Thymus (tissue), 11 donors: ENCODE results near the gene CNBD2. TPM values are rescaled to one million over a fixed set of nuclear protein-coding genes. Genes with fewer than 3 reads are reported as not detected.
"Not testable (repeated sequence)": the region's sequence is repeated elsewhere in the genome, so short reads cannot be mapped to it uniquely, and the experiment has no call there.

Experiments
- DNase-seq, 9 donors: peaks; one replicate each; pipeline ENCODE4 v3.0.0-alpha.2; 2013; ENCODE audit warnings: low spot score in 9 of 9, low read depth in 6 of 9, missing footprints in 1 of 9
- H3K27ac ChIP-seq, 2 donors: one replicate each; pipeline ENCODE4 v1.5.1; 2013; ENCODE audit warnings: control low read depth in 1 of 2, low read depth in 1 of 2, low read length in 1 of 2, mild to moderate bottlenecking in 1 of 2, moderate library complexity in 1 of 2
- H3K27me3 ChIP-seq, 2 donors: one replicate each; pipeline ENCODE4 v1.5.1; 2013; ENCODE audit warnings: low read length in 1 of 2; ENCODE audit not compliant: control insufficient read depth in 2 of 2, insufficient read depth in 1 of 2
- H3K36me3 ChIP-seq, 2 donors: one replicate each; pipeline ENCODE4 v1.5.1; 2013; ENCODE audit warnings: low read length in 1 of 2, mild to moderate bottlenecking in 1 of 2, moderate library complexity in 1 of 2; ENCODE audit not compliant: control insufficient read depth in 2 of 2, insufficient read depth in 2 of 2
- H3K4me1 ChIP-seq, 2 donors: one replicate each; pipeline ENCODE4 v1.5.1; 2013; ENCODE audit warnings: low read length in 2 of 2; ENCODE audit not compliant: control insufficient read depth in 2 of 2, insufficient read depth in 2 of 2
- H3K4me3 ChIP-seq, 2 donors: one replicate each; pipeline ENCODE4 v1.5.1; 2013; ENCODE audit warnings: low read length in 2 of 2, control low read depth in 1 of 2, mild to moderate bottlenecking in 1 of 2
- H3K9me3 ChIP-seq, 2 donors: one replicate each; pipeline ENCODE4 v1.5.1; 2013; ENCODE audit warnings: low read length in 1 of 2, mild to moderate bottlenecking in 1 of 2; ENCODE audit not compliant: control insufficient read depth in 2 of 2, insufficient read depth in 1 of 2
- WGBS: extraction: QIAGEN DNeasy Blood & Tissue Kit; methylation state at CpG from one replicate; pipeline ENCODE4 v1.1.7; 2013; 5-methylcytosine and 5-hydroxymethylcytosine counted together
- polyA plus RNA-seq: library from polyadenylated mRNA; stranded (reverse); fragments of 200-250 nt; gene quantifications from one replicate; pipeline ENCODE4 v1.2.3, GENCODE V29; 2013
- total RNA-seq: library from RNA; stranded (reverse); fragments of 120-200 nt; gene quantifications from one replicate; pipeline ENCODE4 v1.2.4, GENCODE V29; 2013
- donor health status: healthy.

Gene CNBD2
- total and polyA plus RNA-seq, 2 donors: 8.3 to 28.6 TPM

GRCh38 chr20:36068526-36068925 is 100.1 kb downstream of the CNBD2 start:
- not testable (repeated sequence) for H3K27ac ChIP-seq, H3K9me3 ChIP-seq, H3K4me3 ChIP-seq, H3K36me3 ChIP-seq, DNase-seq
- Histone ChIP-seq H3K4me1 (peaks cover 3 to 28% of the 10 kb centered on the region in 2 donors), H3K27me3 (peaks cover 4 to 18% of the 10 kb centered on the region in 2 donors)
- WGBS: 97% methylated on average over 11 of the region's 11 CpGs

GRCh38 chr20:36070451-36070850 is 102.1 kb downstream of the CNBD2 start:
- Histone ChIP-seq H3K9me3 (peaks cover 0 to 6% of the 10 kb centered on the region in 2 donors), H3K4me3 (no peak overlapping the region), H3K27me3 (peaks cover 3 to 8% of the 10 kb centered on the region in 2 donors), H3K4me1 (peaks cover 0 to 13% of the 10 kb centered on the region in 2 donors), H3K36me3 (no peaks in the 10 kb centered on the region), H3K27ac (no peak overlapping the region)
- 41% methylated on average over 8 of the region's 8 CpGs for WGBS
- peak in 1 of 9 donors; percentile 53 for DNase-seq

- H3K4me1 ChIP-seq: peaks cover 0 to 12% of the 10 kb centered on the region in 2 donors
- WGBS: 86% methylated on average over 2 of the region's 2 CpGs
- peaks cover 0 to 3% of the 10 kb centered on the region in 2 donors for H3K9me3 ChIP-seq
- H3K27ac ChIP-seq: no peak overlapping the region
- no peak overlapping the region for H3K4me3 ChIP-seq
- no peaks in the 10 kb centered on the region for H3K27me3 ChIP-seq
- no peaks in the 10 kb centered on the region for H3K36me3 ChIP-seq
- no peak for DNase-seq
Measured at GRCh38 chr20:36071848-36072247, 103.5 kb downstream of the CNBD2 start.

DNA sequence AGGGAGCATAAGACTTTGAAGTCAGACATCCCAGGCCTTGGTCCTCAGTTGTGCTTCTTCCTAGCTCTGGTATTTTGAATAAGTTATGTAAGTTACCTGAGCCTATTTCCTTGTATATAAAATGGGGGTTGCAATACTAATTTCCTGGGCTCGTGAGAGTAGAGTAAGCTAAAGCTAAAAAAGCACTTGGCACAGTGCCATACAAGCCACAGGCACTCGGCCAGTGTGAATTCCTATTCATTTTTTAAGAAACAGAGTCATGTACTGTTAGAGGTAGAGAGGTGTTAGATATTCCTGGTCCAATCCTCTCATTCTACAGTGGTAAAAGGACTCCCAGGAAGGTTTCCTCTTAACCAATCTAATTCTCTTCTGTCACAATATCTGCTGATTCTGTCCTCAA is 106.6 kb downstream of the CNBD2 start:
- H3K4me3 ChIP-seq: no peak overlapping the region
- H3K4me1 ChIP-seq: peaks cover 0 to 12% of the 10 kb centered on the region in 2 donors
- H3K27me3 ChIP-seq: no peaks in the 10 kb centered on the region
- H3K27ac ChIP-seq: no peak overlapping the region
- DNase-seq: no peak
- WGBS: 30% methylated on average over 2 of the region's 2 CpGs
- peaks cover 0 to 3% of the 10 kb centered on the region in 2 donors for H3K9me3 ChIP-seq
- H3K36me3 ChIP-seq: no peaks in the 10 kb centered on the region

DNA sequence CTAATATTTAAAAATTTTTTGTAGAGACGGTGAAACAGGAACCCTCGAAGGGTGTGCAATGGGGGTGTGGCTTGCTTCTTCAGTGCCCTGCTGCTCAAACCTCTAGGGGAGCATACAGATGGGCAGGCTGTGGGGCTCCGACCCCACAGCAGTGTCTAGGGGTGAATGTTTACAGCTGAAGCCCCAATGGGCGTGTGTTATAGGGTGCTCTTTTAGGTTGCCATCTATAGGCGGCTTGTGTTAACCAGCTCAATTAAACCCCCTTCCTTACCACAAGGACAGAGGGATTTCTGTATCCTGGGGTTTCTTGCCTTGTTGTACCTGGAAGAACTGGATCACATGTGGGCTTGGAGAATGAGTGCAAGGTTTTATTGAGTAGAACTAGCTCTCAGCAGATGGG is 109.4 kb downstream of the CNBD2 start:
- WGBS: 53% methylated on average over 5 of the region's 5 CpGs
- not testable (repeated sequence) for H3K4me1 ChIP-seq, H3K4me3 ChIP-seq, H3K27ac ChIP-seq, H3K27me3 ChIP-seq, H3K9me3 ChIP-seq, H3K36me3 ChIP-seq, DNase-seq

DNA sequence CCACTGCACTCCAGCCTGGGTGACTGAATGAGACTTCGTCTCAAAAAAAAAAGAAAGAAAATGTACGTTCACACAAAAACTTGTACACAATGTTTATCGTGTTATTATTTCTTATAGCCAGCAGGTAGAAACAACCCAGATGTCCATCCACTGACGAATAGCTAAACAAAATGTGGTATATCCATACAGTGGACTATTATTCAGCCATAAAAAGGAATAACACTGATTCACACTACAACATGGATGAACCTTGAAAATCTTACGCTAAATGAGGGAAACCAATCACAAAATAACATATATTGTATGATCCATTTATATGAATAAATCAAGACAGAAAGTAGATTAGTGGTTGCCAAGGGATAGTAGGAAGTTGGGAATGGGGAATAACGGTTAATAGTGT is 111.1 kb downstream of the CNBD2 start:
- Histone ChIP-seq H3K4me1 (no peaks in the 10 kb centered on the region), H3K36me3 (no peaks in the 10 kb centered on the region), H3K27ac (no peak overlapping the region), H3K4me3 (no peak overlapping the region), H3K27me3 (no peaks in the 10 kb centered on the region), H3K9me3 (no peaks in the 10 kb centered on the region)
- WGBS: 98% methylated on average over 6 of the region's 6 CpGs
- DNase-seq: no peak

DNA sequence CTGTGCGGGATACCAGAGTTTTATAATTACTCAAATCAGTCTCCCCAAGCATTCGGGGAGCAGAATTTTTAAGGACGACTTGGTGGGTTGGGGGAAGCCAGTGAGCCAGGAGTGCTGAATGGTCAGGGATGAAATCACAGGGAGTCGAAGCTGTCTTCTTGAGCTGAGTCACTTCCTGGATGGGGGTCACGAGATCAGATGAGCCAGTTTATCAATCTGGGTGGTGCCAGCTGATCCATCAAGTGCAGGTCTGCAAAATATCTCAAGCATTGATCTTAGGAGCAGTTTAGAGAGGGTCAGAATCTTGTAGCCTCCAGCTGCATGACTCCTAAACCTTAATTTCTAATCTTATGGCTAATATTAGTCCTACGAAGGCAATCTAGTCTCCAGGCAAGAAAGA is 111.6 kb downstream of the CNBD2 start:
- not testable (repeated sequence) for DNase-seq

More for the DNA sequence above, 111.6 kb downstream of the CNBD2 start:
- H3K4me3 ChIP-seq, H3K4me1 ChIP-seq, H3K27ac ChIP-seq, H3K36me3 ChIP-seq, H3K27me3 ChIP-seq, H3K9me3 ChIP-seq: not testable (repeated sequence)
- WGBS: 77% methylated on average over 6 of the region's 6 CpGs

Other genes with a start within 250 kb of the CNBD2 start
- gene RBM39, start 226.3 kb upstream of the CNBD2 start, total RNA-seq: 449 TPM
- gene RBM39, start 226.3 kb upstream of the CNBD2 start, polyA plus RNA-seq: 830 TPM
- gene PHF20, start 196.6 kb upstream of the CNBD2 start, total RNA-seq: 35.6 TPM
- gene PHF20, start 196.6 kb upstream of the CNBD2 start, polyA plus RNA-seq: 39.7 TPM
- 53.8 TPM for gene SCAND1, start 14.1 kb upstream of the CNBD2 start, total RNA-seq
- 159 TPM for gene SCAND1, start 14.1 kb upstream of the CNBD2 start, polyA plus RNA-seq
- gene EPB41L1, start 186.2 kb downstream of the CNBD2 start, total RNA-seq: 3.1 TPM
- gene EPB41L1, start 186.2 kb downstream of the CNBD2 start, polyA plus RNA-seq: 4.2 TPM